GM19395 (cell line): Measurements from ENCODE around the gene ADAMTS8.

Experiments
- ATAC-seq: cut with Tn5 transposase; IDR thresholded peaks from one replicate; pipeline ENCODE4 v1.9.1; 2021; ENCODE audit warnings: mild to moderate bottlenecking, moderate library complexity; ENCODE audit not compliant: unreplicated experiment

Gene ADAMTS8

GRCh38 chr11:130402570-130402969, 25.8 kb downstream of the ADAMTS8 start:
- ATAC-seq: no peak

DNA sequence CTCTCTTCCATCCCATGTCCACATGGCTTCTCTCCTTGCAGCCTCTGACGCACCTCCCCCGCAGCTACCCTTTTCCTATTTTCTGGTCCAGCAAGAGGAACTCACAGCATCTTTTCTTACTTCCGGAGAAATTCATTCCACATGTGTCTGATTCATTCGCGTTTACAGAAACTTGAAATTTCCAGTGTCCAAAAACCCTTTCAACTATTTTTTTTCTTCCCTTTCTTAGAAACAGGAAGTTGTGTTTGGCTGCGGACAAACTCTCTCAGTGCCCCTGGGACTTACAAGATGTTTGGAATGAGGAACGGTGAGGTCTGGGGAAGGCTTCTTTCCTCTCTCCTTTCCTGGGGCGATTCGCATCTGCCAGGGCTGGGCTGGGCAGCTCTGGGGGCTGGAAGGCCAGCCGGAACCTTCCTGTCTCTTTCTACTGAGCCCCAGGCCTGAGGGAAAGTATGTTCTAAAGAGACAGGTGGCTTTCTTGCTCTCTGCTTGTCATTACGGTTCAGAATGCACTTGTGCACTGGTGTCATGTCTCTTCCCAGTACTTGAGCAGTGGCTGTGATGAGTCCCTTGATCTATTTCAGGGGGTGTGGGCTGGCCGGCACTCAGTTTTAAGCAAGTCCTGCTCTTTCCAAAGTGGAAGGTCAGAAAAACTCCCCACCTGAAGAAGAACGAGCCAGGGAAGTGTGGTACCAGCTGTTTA, 27.5 kb downstream of the ADAMTS8 start:
- ATAC-seq: no peak

GRCh38 chr11:130399196-130399595, 29.2 kb downstream of the ADAMTS8 start:
- no peak for ATAC-seq

- ATAC-seq: no peak
These were observed 30.6 kb downstream of the ADAMTS8 start for GRCh38 chr11:130397780-130398179.

GRCh38 chr11:130396965-130397364, 31.4 kb downstream of the ADAMTS8 start:
- ATAC-seq: no peak

DNA sequence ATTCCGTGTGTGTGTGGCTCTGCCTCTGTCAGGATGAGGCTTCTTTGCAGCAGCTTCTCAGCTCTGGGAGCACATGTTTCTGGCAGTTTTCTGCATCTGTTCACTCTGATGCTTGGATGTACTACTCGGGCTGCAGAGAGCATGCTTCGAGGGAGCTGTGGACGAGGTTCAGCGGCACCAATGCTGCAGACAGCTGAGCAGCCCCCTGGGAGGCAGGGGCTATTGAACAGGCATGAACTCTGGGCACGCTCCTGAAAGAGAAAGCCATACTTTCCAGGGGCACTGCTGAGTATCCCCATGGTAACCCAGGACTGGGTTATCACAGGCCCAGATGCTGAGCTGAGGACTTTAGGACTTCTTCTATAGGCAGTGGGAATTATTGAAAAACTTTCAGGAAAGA, 33.8 kb downstream of the ADAMTS8 start:
- ATAC-seq: no peak

- no peak for ATAC-seq
These were observed 36.7 kb downstream of the ADAMTS8 start for GRCh38 chr11:130391711-130392110.

DNA sequence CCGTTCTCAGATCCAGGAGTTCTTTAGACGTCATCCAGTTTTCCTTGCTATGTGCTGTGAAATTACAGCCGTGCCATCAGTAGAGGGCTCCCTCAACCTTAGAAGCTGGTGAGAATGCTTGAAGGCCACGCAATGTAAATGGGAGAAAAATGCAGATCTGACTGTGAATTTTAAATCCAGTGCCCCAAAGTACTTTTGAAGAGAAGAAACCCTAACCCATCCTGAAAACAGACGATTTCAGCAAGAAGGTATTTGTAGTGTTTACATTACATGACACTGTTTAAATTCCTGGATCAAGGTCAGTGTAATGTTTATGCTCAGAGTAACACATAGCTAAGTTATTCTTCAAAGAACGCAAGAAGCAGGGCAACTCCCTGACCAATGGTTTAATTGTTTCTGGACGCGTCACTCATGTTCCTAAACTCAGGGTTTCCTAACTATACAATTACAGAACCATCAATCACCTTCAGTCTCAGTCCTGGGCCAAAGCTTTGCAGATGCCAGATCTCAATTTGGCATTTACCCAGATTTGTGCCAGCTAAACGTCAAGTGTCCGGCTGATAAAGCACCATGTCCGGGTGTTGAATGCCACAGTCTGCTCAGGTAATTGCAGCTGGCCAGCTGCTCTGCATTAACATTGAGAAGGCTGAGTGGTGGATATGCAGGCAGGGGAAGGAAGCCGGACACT, 38.2 kb downstream of the ADAMTS8 start:
- no peak for ATAC-seq

GRCh38 chr11:130389335-130389935, 39.0 kb downstream of the ADAMTS8 start:
- ATAC-seq: no peak

- ATAC-seq: no peak
These were observed 39.7 kb downstream of the ADAMTS8 start for GRCh38 chr11:130388607-130389205.

- ATAC-seq: no peak
These were observed 42.4 kb downstream of the ADAMTS8 start for GRCh38 chr11:130386056-130386455.

DNA sequence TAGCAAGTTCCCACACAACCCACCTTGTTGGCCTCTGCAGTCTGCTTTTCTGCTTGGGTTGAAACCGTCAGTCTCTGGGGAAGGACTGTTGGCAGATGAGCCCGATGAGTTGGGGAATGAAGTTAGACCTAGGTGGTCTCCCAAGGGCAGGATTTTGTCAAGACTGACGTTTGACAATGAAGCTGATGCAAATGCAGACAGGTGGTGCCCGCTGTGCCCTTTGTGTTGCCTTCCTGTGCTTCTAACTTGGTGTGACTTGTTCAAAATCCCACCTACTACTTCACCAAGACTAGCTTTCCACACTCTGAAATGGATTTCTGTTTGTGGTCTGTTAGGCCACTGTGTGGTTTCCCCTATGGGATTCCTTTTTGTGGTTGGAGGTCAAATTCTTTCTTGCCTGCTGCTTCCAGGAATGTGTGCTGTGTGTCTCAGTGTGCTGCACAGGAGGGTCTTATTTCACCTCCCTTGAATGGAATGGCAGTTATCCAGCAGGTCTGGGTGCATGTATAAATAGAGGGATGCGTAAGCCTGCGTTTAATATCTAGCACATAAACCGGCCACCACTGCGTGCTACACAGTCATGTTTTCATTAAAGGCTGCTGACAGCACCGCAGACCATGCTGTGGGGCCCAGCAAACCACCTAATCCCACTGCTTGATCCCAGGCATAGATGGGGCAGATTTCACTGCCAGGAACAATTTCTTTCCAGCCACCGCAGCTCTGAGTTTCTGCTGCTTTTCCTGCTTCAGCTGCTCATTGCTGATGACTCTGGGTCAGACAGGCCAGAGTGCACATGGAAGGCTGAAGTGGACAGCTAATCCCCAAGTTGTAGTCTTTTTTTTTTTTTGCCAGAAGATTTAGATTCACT, 44.8 kb downstream of the ADAMTS8 start:
- ATAC-seq: no peak

DNA sequence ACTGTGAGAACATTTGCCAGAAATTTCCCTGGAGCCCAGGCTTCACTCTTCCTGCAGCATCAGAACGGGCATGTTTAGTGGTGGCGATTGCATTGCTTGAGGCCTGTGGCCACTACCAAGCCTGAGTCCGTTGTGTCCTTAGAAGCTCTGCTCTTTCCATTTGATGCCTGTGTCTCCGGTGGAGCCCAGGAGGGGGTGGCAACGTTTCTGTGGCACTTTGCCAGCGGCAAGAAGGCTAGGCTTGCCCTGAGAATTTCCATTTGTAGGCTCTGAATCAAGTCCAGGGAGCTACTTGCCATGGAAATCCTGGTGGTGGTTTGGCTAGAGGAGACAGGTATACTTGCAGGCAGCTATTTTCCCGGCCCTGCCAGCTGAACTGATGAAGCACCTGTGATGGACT, 47.1 kb downstream of the ADAMTS8 start:
- ATAC-seq: no peak

DNA sequence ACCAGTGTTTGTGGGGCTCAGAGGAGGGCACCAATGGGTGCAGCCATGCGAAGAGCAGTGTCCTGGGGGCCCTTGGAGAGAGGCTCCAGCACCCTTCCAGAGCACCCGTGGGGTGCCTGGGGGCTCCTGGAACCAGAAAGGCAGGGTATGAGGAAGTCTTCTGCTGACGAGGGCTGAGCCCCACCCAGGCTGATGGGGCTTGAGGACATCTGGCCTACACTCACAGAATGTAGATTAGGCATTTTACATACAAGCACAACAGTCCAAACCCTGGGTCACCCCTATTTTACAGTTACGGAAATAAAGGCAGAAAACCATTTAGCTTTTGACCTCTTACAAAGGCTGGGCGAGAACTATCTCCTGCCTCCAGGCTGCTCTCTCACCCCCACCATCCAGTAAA, 47.6 kb downstream of the ADAMTS8 start:
- no peak for ATAC-seq

DNA sequence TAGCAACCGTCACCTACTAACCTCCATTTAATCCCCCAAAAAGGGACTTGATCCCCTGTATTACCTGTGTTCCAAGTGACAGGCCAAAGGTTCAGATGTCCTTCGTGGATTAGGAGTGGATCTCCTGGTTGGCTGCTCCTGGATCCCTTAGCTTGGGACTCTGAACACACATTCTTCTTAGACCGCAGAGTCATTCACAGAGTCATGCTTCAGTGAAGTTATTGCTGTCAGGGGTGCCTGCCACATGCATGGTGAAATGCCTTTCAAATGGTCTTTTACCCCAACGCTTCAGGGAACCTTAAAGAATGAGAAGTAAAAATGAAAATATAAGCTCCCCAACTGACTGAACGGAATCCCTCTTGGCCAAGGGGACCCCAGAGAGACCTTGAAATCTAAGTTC, 49.1 kb downstream of the ADAMTS8 start:
- ATAC-seq: no peak

DNA sequence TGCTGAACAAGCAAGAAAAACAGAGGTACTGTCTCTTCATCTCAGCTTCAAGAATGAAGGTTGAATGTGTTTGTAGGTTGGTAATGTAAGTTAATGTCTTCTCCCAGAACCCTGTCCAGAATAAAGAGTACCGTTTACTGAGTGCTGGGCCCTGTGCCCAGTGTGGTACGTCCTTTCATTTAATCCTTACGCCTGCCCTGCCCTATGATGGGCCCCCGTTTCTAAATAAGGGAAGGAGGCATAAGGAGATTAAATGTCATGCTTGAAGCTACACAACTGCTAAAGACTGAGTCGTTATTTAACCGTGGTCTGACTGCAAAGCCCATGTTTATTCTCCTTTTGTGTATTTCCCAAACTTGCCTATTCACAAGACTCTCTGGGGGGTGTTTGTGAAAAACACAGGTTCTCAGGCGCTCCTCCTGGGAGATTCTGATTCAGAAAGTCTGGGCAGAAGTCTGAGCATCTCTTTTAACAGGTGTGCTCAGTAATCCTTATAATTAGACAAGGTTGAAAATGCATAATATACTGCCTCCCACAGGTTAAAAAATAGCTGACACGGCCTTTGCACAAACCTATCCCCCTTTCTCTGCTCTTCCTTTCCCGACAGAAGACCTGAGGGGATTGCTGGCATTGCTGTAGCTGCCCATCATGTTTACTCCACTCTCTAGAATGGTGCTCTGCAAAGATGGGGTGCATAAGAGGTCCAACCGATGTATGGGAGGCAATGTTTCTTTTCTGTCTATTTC, 57.4 kb downstream of the ADAMTS8 start:
- no peak for ATAC-seq

GRCh38 chr11:130369713-130370112, 58.7 kb downstream of the ADAMTS8 start:
- no peak for ATAC-seq

- no peak for ATAC-seq
These were observed 59.2 kb downstream of the ADAMTS8 start for GRCh38 chr11:130369141-130369691.

DNA sequence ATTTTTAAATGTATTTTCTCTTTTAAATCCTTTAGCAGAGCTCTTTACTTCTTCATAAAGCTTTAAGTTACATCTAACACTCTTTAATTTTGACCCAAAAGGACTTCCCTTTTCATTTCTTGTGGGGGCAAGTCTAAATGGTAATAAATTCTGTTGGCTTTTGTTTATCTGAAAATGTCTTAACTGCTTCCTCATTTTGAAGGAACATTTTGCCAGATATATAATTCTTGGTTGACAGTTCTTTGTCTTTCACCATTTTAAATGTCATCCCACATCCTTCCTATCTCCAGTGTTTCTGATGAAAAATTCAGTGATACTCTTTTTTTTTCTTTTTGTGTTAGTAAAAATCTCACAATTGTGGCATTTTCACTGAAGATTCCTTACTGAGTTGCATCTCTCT, 69.0 kb downstream of the ADAMTS8 start:
- no peak for ATAC-seq

GRCh38 chr11:130358398-130358797, 70.0 kb downstream of the ADAMTS8 start:
- ATAC-seq: no peak
